Left ventricle myocardium superior (tissue), 1 donor: ENCODE data around the gene TRAPPC2L. TPM values are rescaled to one million over a fixed set of nuclear protein-coding genes. Genes with fewer than 3 reads are reported as not detected.
A peak's percentile ranks its signal among the peaks of the same experiment; 100 is the strongest.

Experiments used
- ATAC-seq: fragments of 200-7000 bp; cut with Tn5 transposase; one replicate; pipeline ENCODE4 v1.9.1; 2020; ENCODE audit warnings: mild to moderate bottlenecking, moderate library complexity
- DNase-seq: peaks from one replicate; pipeline ENCODE4 v3.0.0-alpha.2; 2020
- intact Hi-C: fragments of 100-400 bp; cut with micrococcal nuclease; formaldehyde crosslinking; loops from one replicate; pipeline ENCODE4 v1.11.0; 2022
- total RNA-seq: library from RNA; stranded (reverse); fragmentation: NEBNext Ultra II Directional; extraction: Animal tissue kit (Norgen Biotek cat#: 25700); gene quantifications from one replicate; pipeline ENCODE4 v1.2.1, GENCODE V29; 2021
- donor health status: DM: no; HTN: yes; CAD: no; lungs with severe emphysema.

The TRAPPC2L gene
- total RNA-seq, 1 donor from 2014 or later, result 59.0 TPM

GRCh38 chr16:88870608-88871348 lies 13.9 kb downstream of the TRAPPC2L start:
- DNase-seq (no peak), ATAC-seq (peak; percentile 7)
- intact Hi-C loops, result no loop called here

DNA sequence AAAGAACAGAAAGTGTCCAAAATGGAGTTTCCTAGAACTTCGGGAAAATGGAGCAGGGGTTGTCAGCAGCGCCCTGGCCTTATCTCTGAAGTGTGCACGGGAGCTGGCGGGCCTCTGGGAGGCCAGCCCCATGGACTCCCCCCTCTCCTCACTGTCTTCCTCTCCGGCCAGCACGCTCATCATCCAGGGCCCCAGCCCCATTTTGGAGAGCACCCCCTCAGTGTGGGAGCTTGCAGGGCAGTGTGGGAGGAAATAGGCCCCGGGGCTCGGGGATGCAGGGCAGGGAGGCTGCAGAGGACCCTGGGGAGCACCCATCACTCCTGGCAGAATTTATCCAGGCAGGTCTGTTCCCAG lies 14.4 kb downstream of the TRAPPC2L start:
- no peak for ATAC-seq
- intact Hi-C loops, result no loop called here
- DNase-seq, result no peak

DNA sequence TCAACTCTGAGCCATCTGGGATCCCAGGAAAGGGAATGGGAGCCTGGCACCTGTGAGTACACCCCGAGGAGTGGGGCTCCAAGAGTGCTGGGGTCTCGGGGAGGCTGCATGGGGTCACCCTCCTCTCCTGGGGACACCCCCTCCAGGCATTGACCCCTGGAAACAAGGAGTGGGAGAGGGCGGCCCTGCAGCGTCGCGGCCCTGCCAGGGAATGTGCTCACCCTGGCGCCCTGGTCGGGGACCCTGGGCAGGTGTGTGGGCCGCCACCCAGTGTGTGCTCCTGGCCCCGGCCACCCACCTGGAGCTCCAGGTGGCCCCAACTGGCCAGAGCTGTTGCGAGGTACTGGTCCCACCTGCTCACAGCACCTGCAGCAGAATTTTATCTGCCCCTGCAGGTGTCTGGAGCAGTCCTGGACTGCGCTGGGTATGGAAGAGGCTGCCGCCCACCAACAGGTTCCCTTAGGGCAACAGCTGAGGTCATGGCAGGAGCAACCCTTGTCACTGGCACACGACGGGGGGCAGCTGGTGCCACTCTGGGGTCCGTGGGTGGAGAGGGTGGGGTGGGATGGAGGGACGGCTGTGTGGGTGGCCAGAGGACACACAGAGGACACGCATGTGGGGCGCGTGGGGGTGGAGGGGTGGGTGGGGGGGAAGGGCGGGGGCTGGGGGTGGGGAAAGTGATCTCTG lies 14.9 kb downstream of the TRAPPC2L start:
- ATAC-seq (no peak), DNase-seq (no peak)
- intact Hi-C loops, result no loop called here

- intact Hi-C loops, result no loop called here
- ATAC-seq, result no peak
- no peak for DNase-seq
These were observed 15.9 kb downstream of the TRAPPC2L start for GRCh38 chr16:88872650-88873331.

DNA sequence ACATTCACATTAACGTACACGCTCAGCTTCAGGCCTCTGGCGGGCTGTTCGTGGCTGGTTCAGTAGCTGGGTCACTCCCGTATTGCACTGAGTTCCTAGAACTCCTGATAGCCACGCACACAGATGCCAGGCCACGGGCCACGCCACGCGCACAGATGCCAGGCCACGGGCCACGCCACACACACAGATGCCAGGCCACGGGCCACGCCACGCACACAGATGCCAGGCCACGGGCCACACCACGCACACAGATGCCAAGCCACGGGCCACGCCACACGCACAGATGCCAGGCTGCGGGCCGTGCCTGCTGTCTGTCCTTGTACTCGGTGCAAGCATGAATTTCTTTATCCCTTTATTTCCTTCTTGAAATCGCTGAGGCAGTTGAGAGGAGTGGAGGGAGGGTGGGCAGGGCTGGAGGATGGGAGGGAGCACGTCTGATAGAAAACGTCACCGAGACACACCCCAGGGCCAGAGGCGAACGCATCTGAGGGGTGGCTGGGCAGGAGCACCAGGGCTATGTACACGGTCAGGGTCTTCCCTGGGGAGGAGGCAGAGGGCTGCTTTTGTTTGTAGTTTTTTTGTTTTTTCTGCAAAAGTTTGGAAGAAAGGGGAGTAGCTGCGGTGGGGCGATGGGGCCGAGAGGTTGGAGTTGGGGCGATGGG lies 18.1 kb downstream of the TRAPPC2L start:
- intact Hi-C loops, result no loop called here
- ATAC-seq (no peak), DNase-seq (no peak)

GRCh38 chr16:88875703-88876234 lies 18.8 kb downstream of the TRAPPC2L start:
- intact Hi-C loops, result no loop called here
- ATAC-seq (no peak), DNase-seq (no peak)

DNA sequence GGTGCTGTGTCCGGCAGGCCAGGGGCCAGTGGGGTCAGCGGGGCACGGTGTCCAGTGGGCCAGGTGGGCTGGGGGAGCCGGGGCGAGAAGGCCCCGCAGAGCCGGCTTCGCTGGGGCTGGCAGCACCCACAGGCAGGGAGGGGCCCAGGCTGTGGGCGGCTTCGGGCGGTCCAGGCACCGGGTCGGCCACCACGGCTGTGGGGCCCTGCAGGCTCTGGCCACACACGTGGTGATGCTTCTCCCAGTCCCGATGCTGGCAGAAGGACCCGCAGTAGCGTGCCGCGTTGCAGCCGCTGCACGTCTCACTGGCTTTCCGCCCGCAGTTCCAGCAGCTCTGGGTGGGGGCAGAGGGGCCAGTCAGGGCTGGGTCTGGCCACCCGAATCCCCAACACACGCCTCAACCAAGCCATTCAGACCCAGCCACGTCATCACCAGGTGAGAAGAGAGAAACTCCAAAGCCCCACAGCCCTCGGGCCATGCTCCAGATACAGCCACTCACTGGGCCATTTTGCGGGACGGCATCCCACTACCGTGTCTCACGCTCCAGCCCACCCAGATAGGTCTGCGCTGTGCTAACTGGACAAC lies 20.1 kb downstream of the TRAPPC2L start:
- DNase-seq, result no peak
- intact Hi-C loops, result no loop called here
- no peak for ATAC-seq

DNA sequence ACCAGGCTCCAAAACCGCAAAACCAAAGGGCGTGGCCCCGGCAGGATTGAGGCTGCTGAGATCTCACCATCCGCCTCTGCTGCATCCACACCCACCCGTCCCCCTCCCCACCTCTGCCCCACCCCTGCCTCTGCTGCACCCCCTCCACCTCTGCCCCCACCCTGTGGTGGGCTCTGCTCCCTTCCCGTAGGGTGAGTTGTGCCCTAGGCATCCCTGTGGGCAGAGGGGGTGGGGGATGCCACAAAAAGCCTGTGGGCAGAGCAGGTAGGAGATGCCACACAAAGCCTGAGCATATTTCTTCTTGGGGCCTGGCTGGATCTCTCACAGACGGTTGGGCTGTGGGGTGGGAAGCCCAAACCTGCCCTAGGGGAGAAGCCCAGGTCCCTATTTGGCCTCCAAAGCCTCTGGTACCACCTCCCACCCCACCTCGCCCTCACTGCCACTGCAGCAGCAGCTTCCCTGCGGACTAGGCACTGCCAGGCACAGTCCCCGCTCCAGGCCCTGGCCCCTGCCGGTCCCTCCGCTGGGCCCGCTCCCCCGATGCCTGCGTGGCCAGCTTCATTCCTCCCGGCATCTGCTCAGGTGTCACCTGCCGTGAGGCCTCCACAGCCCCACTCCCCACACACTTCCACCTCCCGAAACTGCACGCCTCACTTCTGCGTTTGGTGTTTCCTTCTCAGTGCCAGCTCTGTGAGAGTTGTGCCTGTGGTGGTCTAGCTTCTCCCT lies 20.8 kb downstream of the TRAPPC2L start:
- ATAC-seq, result no peak
- intact Hi-C loops, result no loop called here

GRCh38 chr16:88878356-88878755 lies 21.4 kb downstream of the TRAPPC2L start:
- no peak for ATAC-seq
- intact Hi-C loops, result no loop called here
- no peak for DNase-seq

More for the DNA sequence above, 20.8 kb downstream of the TRAPPC2L start:
- no peak for DNase-seq

DNA sequence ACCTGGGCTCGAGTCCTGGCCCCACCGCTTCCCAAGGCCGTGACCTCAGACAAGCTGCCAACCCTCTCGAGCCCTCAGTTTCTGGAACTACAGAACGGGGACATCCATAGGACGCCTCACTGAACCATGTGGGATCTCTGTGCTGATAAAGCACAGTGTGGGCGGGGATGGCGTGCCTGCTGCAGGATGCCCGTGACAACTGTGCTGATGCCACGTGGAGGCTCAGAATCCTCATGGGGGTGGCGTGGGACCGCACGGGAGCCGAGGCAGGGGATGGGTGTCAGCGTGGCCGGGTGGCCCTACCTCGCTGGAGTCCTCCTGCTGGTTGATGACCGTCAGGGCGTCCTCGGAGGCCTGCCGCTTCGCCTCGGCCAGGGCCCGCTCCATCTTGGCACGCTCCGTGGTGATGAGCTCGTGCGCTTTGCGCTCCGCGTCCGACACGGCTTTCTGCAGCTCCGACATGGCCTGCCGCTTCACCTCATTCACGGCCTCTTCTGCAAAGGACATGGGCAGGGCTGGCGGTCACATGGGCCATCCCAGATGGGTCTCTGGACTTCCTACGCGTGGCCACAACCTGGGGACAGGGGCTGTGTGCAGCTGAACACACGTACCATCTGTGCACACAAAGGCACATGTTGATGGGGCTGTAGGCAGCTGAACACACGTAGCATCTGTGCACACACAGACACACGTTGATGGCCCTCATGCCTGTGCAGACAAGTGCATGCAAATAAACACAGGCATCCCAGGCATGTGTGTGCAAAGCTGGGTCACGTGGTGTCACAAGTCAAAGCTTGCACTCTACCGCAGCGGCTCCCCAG lies 22.2 kb downstream of the TRAPPC2L start:
- intact Hi-C loops, result no loop called here
- ATAC-seq, result no peak
- no peak for DNase-seq

DNA sequence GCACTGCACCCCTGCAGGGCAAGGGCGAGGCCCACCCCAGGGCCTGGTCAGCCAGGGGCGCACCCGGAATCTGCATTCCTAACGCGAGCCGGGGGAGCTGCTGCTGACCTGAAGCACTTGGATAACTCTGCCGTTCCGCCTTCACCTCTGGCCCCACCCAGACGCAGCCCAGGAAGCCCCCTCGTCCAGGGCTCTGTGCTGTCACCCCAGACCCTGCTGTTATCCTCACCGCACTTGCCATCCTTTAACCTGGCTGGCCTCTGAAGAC lies 22.8 kb downstream of the TRAPPC2L start:
- intact Hi-C loops, result no loop called here
- ATAC-seq (no peak), DNase-seq (no peak)

DNA sequence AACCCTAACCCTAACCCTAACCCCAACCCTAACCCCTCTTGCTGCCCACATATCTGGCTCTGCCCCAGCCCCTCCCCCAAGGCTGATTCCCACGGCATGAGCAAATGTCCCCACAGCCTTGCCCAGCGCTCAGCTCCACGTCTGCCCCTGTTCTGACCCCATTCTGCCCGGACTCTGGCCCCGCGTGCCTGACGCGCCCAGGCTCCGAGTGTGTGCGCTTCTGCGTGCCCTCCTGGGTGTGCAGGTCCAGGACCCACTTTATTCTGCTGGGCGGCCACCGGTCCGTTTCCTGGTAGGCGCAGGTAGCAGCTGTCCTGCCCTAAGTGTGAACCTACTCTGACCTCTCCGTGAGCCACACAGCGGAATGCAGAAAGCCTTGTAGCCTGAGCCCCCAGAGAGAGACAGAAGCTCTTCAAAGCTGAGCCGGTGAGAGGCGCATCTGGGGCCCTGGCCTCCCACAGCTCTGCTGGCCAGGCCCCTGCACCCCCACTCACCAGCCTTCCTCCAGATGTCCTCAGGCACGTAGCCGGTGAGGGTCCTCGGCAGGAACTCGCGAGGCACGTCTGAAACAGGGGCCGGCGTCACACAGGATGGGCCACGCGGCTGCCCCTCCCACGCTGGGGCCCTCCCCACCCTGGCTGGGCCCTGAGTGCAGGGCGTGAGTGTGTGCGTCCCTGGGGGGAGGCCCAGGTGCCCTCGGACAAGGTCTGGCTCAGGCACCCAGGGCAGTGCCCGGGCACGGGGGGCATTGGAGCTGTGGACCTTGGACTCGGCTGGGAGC lies 23.5 kb downstream of the TRAPPC2L start:
- ATAC-seq, result no peak
- no peak for DNase-seq
- intact Hi-C loops, result no loop called here

- intact Hi-C loops, result no loop called here
- ATAC-seq (peak; percentile 24), DNase-seq (no peak)
These were observed 24.2 kb downstream of the TRAPPC2L start for GRCh38 chr16:88881007-88881615.

DNA sequence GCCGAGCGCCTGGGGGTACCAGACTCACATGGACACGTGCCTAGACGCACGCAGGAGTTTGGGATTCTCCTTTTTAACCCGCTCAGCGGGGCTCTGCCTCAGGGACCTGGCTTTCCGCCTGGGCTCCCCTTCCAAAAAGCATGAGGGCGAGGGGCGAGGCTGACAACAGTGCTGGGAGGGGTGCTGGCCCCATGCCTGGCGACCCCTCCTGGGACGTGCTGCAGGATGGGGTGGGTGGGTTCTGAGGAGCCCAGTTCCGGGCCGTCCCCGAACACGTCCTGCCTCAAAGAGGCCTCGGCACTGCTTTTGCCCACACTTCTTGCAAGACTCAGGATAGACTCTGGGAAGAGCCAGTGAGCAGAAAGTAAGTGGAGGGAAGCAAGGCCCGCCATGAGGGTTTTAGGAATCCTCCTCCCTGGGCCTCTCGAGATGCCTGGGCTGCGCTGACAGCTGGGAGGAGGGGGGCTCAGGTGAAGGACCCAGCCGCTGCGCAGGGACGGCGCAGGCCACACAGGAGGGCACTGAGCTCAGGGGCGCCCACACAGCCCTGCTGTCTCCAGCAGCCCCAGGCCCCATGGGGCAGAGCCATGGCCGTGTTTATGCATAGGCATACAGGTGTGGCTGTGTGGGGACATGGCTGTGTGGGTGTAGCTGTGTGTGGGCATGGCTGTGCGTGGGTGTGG lies 24.9 kb downstream of the TRAPPC2L start:
- DNase-seq (no peak), ATAC-seq (no peak)
- intact Hi-C loops, result no loop called here

DNA sequence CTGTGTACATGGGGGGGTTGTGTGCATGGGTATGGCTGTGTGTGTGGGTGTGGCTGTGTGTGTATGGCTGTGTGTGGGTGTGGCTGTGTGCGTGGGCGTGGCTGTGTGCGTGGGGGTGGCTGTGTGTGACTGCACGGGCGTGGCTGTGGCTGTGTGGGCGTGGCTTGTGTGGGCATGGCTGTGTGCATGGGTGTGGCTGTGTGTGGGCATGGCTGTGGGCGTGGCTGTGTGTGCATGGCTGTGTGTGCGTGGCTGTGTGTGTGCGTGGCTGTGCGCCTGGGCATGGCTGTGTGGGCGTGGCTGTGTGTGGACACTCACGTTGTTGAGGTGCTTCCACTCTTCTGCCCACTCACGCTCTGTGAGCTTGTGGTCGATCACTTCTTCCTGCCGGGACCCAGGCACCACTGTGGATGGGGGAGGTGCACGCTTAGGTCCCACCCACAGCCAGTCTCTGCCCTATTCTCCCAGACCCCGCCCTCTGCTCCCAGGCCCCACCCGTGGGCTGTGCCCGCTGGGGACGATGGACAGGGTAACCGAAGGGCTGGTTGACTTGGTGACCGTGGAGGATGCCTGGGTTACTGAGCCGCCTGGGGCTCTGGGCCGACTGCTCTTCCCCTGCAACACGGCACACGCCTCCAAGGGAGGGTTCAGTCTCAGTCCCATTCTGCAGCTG lies 25.6 kb downstream of the TRAPPC2L start:
- intact Hi-C loops, result no loop called here
- DNase-seq (no peak), ATAC-seq (no peak)
